BLaER1 (cell line): ENCODE measurements around the gene CELF5.

Source experiments
- H3K27ac ChIP-seq: shearing (Covaris generic); formaldehyde crosslinking; 2 replicates; pipeline ENCODE4 v1.8.1; 2022
- H3K27me3 ChIP-seq: shearing (Covaris generic); formaldehyde crosslinking; 2 replicates; pipeline ENCODE4 v1.8.1; 2022
- H3K36me3 ChIP-seq: shearing (Covaris generic); formaldehyde crosslinking; 2 replicates; pipeline ENCODE4 v1.8.1; 2022
- H3K4me1 ChIP-seq: shearing (Covaris generic); formaldehyde crosslinking; 2 replicates; pipeline ENCODE4 v1.8.1; 2022
- H3K4me2 ChIP-seq: shearing (Covaris generic); formaldehyde crosslinking; 2 replicates; pipeline ENCODE4 v1.8.1; 2022
- H3K4me3 ChIP-seq: shearing (Covaris generic); formaldehyde crosslinking; 2 replicates; pipeline ENCODE4 v1.8.1; 2022
- H3K9ac ChIP-seq: shearing (Covaris generic); formaldehyde crosslinking; 2 replicates; pipeline ENCODE4 v1.8.1; 2022
- H3K9me3 ChIP-seq: shearing (Covaris generic); formaldehyde crosslinking; 2 replicates; pipeline ENCODE4 v1.8.1; 2022
- H4K20me1 ChIP-seq: shearing (Covaris generic); formaldehyde crosslinking; 2 replicates; pipeline ENCODE4 v1.8.1; 2022
- Cebpa-rat ChIP-seq: shearing (Covaris generic); IDR thresholded peaks from 2 replicates; pipeline ENCODE4 v1.8.1; 2022

The CELF5 gene

GRCh38 chr19:3344608-3345598 is 120.4 kb downstream of the CELF5 start:
- Histone ChIP-seq H3K36me3 (no peaks in the 10 kb centered on the region), H3K4me3 (no peak overlapping the region), H3K4me2 (no peak overlapping the region), H3K27me3 (no peaks in the 10 kb centered on the region), H3K9ac (no peak overlapping the region), H4K20me1 (no peaks in the 10 kb centered on the region), H3K27ac (no peak overlapping the region), H3K9me3 (no peaks in the 10 kb centered on the region), H3K4me1 (peaks cover 44% of the 10 kb centered on the region)
- TF ChIP-seq Cebpa-rat: no peak

DNA sequence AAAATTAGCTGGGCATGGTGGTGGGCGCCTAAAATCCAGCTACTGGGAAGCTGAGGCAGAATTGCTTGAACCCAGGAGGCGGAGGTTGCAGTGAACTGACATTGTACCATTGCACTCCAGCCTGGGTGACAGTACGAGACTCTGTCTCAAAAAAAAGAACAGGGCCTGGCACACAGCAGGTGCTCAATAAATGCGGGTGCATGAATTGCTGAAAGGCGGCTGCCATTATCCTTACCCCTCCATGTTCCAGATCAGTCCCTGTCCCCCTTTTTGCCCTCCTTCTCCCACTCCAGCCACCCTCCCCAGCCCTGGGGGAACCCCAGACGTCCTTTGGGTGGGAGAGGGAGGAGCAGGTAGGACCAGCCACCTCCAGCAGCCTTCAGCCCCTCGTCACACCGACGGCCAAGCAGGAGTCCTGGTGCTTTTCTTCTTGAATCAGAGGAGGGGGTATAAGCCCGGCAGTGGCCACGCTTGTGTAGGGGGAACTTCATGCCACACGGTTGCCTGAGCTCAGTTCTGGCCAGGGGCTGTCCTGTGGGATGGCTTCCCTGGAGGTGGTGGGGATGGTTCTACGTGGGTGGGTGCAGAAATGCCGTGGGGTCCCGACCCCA is 121.5 kb downstream of the CELF5 start:
- Histone ChIP-seq H3K4me3 (no peak overlapping the region), H3K9me3 (no peaks in the 10 kb centered on the region), H3K27me3 (no peaks in the 10 kb centered on the region), H3K4me1 (peaks cover 42% of the 10 kb centered on the region), H3K9ac (no peak overlapping the region), H3K27ac (no peak overlapping the region; the same call in 1 of the 2 replicates), H3K4me2 (no peak overlapping the region), H4K20me1 (no peaks in the 10 kb centered on the region), H3K36me3 (no peaks in the 10 kb centered on the region)
- no peak for TF ChIP-seq Cebpa-rat
